ENCODE results near the gene UTY.

Gene UTY

GRCh38 chrY:13479828-13480227 is at the start of gene UTY:
Gene UTY (minus strand): TSS chrY:13480033. CDS start chrY:13479665, 368 bp downstream.
- Mint-ChIP-seq H3K27ac (peak within 1 kb of the TSS; percentile 94), H3K9me3 (no peaks in the 10 kb centered on the region), H3K4me3 (peak within 1 kb of the TSS; percentile 85), H3K27me3 (no peaks in the 10 kb centered on the region), H3K36me3 (peaks cover 4% of the 10 kb centered on the region), H3K4me1 (peaks cover 3% of the 10 kb centered on the region)
- ATAC-seq (ENCODE audit: low read depth) (peak; percentile 89), DNase-seq (ENCODE audit: low spot score in 2 of 2) (peak in 1 of 2 donors; percentile 59)

- Mint-ChIP-seq H3K27me3 (peaks cover 5% of the 10 kb centered on the region), H3K4me3 (no peak overlapping the region), H3K4me1 (no peaks in the 10 kb centered on the region), H3K9me3 (peaks cover 1% of the 10 kb centered on the region), H3K27ac (no peak overlapping the region), H3K36me3 (no peaks in the 10 kb centered on the region)
- DNase-seq (ENCODE audit: low spot score in 2 of 2): no peak
- ATAC-seq (ENCODE audit: low read depth): no peak
Measured at GRCh38 chrY:13520474-13520873, 40.6 kb upstream of the UTY start.

- Mint-ChIP-seq H3K27me3 (no peaks in the 10 kb centered on the region), H3K9me3 (no peaks in the 10 kb centered on the region), H3K4me3 (no peak overlapping the region), H3K36me3 (no peaks in the 10 kb centered on the region), H3K27ac (no peak overlapping the region), H3K4me1 (no peaks in the 10 kb centered on the region)
- DNase-seq (ENCODE audit: low spot score in 2 of 2) (no peak), ATAC-seq (ENCODE audit: low read depth) (no peak)
Measured at GRCh38 chrY:13501215-13501614, 21.4 kb upstream of the UTY start.

DNA sequence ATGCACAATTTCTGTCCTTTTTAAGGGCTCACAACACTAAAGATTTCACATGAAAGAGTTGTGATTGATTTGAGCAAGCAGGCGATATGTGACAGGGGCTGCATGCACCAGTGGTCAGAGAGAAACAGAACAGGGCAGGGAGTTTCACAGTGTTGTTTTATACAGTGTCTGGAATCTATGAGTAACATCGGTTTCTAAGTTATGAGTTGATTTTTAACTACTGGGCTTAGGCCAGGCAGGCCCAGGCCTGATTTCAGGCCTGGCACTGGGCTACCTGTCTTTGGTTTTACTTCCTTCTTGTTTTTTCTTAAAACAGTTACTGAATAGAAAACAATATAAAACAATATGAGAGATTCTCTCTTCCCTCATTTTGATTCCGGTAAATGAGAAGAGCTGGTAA is 13.9 kb upstream of the UTY start:
- Mint-ChIP-seq H3K36me3 (no peaks in the 10 kb centered on the region), H3K4me3 (no peak overlapping the region), H3K4me1 (peaks cover 2% of the 10 kb centered on the region), H3K27ac (peak overlapping the region; percentile 53), H3K27me3 (no peaks in the 10 kb centered on the region), H3K9me3 (no peaks in the 10 kb centered on the region)
- DNase-seq (ENCODE audit: low spot score in 2 of 2): no peak
- ATAC-seq (ENCODE audit: low read depth): no peak

- ATAC-seq (ENCODE audit: low read depth) (no peak), DNase-seq (ENCODE audit: low spot score in 2 of 2) (no peak)
- Mint-ChIP-seq H3K4me3 (no peak overlapping the region), H3K27ac (no peak overlapping the region), H3K36me3 (no peaks in the 10 kb centered on the region), H3K4me1 (peaks cover 2% of the 10 kb centered on the region), H3K27me3 (no peaks in the 10 kb centered on the region), H3K9me3 (no peaks in the 10 kb centered on the region)
Measured at GRCh38 chrY:13492408-13492807, 12.6 kb upstream of the UTY start.

- H3K4me3 Mint-ChIP-seq: no peak overlapping the region
- ATAC-seq (ENCODE audit: low read depth): no peak
Measured at GRCh38 chrY:13488738-13489137, 8.9 kb upstream of the UTY start.

DNA sequence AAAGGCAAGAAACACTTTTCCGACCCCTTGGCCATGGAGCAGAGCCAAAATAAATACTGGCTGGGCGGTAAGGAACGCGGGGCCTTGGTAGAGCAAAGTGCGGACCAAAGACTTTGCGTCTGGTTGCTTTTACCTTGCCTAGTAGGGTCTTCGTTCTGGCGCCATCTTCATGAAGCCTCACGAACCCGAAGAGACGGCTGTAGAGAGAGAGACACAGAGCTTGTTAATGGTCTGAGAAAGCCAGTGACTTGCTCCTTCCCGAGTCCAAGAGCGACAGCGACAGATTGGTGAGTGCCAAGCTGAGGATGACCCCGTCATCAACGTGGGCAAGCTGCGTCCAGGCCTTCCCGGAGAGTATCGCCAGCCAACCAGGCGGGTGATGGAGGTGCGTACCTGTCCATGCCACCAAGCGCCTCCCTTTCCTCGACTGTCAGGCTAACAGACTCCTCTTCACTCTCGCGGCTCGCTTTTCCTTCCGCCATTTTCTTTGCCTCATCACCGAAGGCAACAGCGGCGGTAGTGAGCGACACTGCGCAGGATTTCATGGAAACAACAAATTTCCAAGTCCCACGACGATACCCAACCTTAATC is 617 bp downstream of the UTY start:
- Mint-ChIP-seq H3K4me3 (peak overlapping the region; percentile 85), H3K27ac (peak overlapping the region; percentile 94)
- peak in 1 of 2 donors; percentile 52 for DNase-seq (ENCODE audit: low spot score in 2 of 2)

More at GRCh38 chrY:13488738-13489137, 8.9 kb upstream of the UTY start:
- Mint-ChIP-seq H3K36me3 (no peaks in the 10 kb centered on the region), H3K27me3 (no peaks in the 10 kb centered on the region), H3K9me3 (no peaks in the 10 kb centered on the region), H3K4me1 (no peaks in the 10 kb centered on the region), H3K27ac (no peak overlapping the region)
- no peak for DNase-seq (ENCODE audit: low spot score in 2 of 2)

DNA sequence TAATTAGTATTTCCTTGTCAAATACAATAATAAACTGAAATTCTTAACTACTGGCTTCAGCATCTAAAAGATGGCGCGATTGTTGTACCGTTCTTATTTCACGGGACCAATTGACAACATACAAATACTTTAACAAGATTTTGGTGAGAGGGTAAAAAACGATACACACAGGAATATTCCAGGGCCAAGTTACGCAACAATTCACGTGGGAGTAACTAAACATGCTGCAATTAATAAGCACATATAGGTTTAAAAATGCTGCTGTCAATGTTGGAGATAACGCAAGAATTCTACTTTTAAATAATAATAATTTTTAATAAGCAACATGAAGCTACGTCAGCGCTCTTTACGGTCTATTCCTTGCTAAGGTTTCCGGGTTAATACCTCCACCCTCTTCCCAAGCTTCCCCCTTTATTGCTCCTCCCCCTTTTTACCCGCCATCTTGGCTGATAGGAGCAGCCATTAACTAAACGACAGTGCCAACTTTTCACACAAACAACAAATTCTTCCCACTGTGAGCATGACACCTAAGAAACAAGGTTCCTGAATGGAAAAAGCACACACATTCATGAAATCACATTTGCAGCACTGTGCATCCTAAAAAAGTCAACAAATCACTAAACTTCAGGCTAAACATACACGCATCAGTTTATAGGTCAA is 1.6 kb downstream of the UTY start:
- H3K4me1 Mint-ChIP-seq: peaks cover 6% of the 10 kb centered on the region
- peaks cover 6% of the 10 kb centered on the region for H3K36me3 Mint-ChIP-seq
- H3K4me3 Mint-ChIP-seq: peak overlapping the region; percentile 85
- H3K27me3 Mint-ChIP-seq: no peaks in the 10 kb centered on the region
- DNase-seq (ENCODE audit: low spot score in 2 of 2) (peak in 1 of 2 donors; percentile 41), ATAC-seq (ENCODE audit: low read depth) (peak; percentile 46)
- peak overlapping the region; percentile 94 for H3K27ac Mint-ChIP-seq
- H3K9me3 Mint-ChIP-seq: no peaks in the 10 kb centered on the region

More for the DNA sequence above, 617 bp downstream of the UTY start:
- Mint-ChIP-seq H3K9me3 (no peaks in the 10 kb centered on the region), H3K27me3 (no peaks in the 10 kb centered on the region), H3K4me1 (peaks cover 4% of the 10 kb centered on the region), H3K36me3 (peaks cover 5% of the 10 kb centered on the region)
- peak; percentile 60 for ATAC-seq (ENCODE audit: low read depth)

GRCh38 chrY:13474997-13475396 is 4.8 kb downstream of the UTY start:
- Mint-ChIP-seq H3K27me3 (no peaks in the 10 kb centered on the region), H3K9me3 (no peaks in the 10 kb centered on the region), H3K4me1 (peaks cover 6% of the 10 kb centered on the region), H3K36me3 (peaks cover 8% of the 10 kb centered on the region), H3K27ac (no peak overlapping the region), H3K4me3 (no peak overlapping the region)
- ATAC-seq (ENCODE audit: low read depth) (no peak), DNase-seq (ENCODE audit: low spot score in 2 of 2) (no peak)

DNA sequence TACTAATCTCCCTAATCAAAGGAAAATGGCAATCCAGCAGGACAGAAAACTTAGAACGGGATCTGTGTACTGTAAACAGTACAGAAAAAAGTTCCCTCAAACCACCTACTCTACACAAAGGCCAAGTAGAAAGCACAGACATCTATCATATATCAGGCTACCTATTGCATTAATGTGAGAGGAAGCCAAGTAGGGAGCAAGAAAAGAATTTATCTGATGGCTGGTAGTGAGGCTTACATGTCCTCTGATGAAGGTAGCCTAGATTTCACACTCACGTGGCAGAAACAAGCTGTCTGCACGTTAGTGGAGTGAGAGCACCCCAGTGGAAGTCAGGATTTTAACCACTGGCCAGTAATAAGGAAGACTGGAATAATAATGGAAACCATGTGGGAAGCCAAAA is 28.3 kb downstream of the UTY start:
- H3K27ac Mint-ChIP-seq: no peak overlapping the region
- no peak overlapping the region for H3K4me3 Mint-ChIP-seq
- peaks cover 21% of the 10 kb centered on the region for H3K4me1 Mint-ChIP-seq
- no peaks in the 10 kb centered on the region for H3K27me3 Mint-ChIP-seq
- no peaks in the 10 kb centered on the region for H3K9me3 Mint-ChIP-seq
- DNase-seq (ENCODE audit: low spot score in 2 of 2): no peak
- H3K36me3 Mint-ChIP-seq: peaks cover 13% of the 10 kb centered on the region
- no peak for ATAC-seq (ENCODE audit: low read depth)

DNA sequence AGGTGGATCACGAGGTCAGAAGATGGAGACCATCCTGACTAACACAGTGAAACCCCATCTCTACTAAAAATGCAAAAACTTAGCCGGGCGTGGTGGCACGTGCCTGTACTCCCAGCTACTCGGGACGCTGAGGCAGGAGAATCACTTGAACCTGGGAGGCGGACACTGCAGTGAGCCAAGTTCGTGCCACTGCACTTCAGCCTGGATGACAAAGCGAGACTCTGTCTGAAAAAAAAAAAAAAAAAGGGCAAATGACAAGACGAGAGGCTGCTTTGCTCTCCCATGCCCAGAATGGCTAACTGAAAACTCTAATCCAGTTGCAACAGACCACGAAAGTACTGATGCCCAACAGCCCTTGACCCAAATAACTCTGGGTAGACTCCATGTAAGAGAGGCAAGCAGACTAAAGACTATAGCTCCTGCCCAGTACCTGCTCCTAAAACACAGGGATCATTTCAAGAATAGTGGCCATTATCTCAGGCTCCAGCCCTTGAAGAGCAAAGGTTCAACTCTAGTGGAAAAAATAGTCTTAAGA is 29.2 kb downstream of the UTY start:
- DNase-seq (ENCODE audit: low spot score in 2 of 2) (no peak), ATAC-seq (ENCODE audit: low read depth) (no peak)

GRCh38 chrY:13445566-13445965 is 34.3 kb downstream of the UTY start:
- Mint-ChIP-seq H3K9me3 (no peaks in the 10 kb centered on the region), H3K27me3 (no peaks in the 10 kb centered on the region), H3K27ac (peak overlapping the region; percentile 65), H3K36me3 (peaks cover 10% of the 10 kb centered on the region), H3K4me3 (no peak overlapping the region), H3K4me1 (peaks cover 8% of the 10 kb centered on the region)
- no peak for ATAC-seq (ENCODE audit: low read depth)
- no peak for DNase-seq (ENCODE audit: low spot score in 2 of 2)

More for the DNA sequence above, 29.2 kb downstream of the UTY start:
- no peaks in the 10 kb centered on the region for H3K9me3 Mint-ChIP-seq
- peaks cover 20% of the 10 kb centered on the region for H3K4me1 Mint-ChIP-seq
- no peak overlapping the region for H3K4me3 Mint-ChIP-seq
- no peak overlapping the region for H3K27ac Mint-ChIP-seq
- no peaks in the 10 kb centered on the region for H3K27me3 Mint-ChIP-seq
- H3K36me3 Mint-ChIP-seq: peaks cover 12% of the 10 kb centered on the region

- H3K36me3 Mint-ChIP-seq: peaks cover 9% of the 10 kb centered on the region
- H3K27ac Mint-ChIP-seq: no peak overlapping the region
- DNase-seq (ENCODE audit: low spot score in 2 of 2): no peak
- H3K27me3 Mint-ChIP-seq: no peaks in the 10 kb centered on the region
- no peak overlapping the region for H3K4me3 Mint-ChIP-seq
- H3K4me1 Mint-ChIP-seq: peaks cover 8% of the 10 kb centered on the region
- no peak for ATAC-seq (ENCODE audit: low read depth)
- H3K9me3 Mint-ChIP-seq: no peaks in the 10 kb centered on the region
Measured at GRCh38 chrY:13443146-13443545, 36.7 kb downstream of the UTY start.

DNA sequence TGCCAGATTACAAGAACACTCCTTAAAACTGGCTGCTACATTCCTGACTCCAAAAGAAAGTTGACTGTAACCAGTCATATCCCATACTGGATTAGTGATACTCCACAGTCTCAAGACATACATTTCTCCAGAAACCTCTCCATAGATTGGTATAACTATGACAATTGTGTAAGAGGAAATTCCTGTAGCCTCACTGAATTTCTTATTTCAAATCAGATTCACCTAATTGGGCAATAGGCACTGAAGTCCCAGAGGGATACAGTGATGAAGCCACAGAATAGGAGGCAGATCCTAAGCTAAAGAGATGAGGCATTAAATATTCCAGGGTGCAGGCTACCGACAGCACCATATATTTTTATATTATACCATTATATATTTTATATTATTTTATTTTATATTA is 39.0 kb downstream of the UTY start:
- ATAC-seq (ENCODE audit: low read depth) (no peak), DNase-seq (ENCODE audit: low spot score in 2 of 2) (no peak)
- Mint-ChIP-seq H3K9me3 (no peaks in the 10 kb centered on the region), H3K27ac (peak overlapping the region; percentile 14), H3K4me3 (no peak overlapping the region), H3K27me3 (no peaks in the 10 kb centered on the region), H3K36me3 (peaks cover 10% of the 10 kb centered on the region), H3K4me1 (peaks cover 16% of the 10 kb centered on the region)
